ENCODE data around the gene PIGH.
A peak's percentile ranks its signal among the peaks of the same experiment; 100 is the strongest.

The PIGH gene

GRCh38 chr14:67574806-67575205, 25.3 kb downstream of the PIGH start:
- DNase-seq (ENCODE audit: low spot score): no peak

GRCh38 chr14:67574156-67574555, 25.9 kb downstream of the PIGH start:
- DNase-seq (ENCODE audit: low spot score): no peak

- DNase-seq (ENCODE audit: low spot score): no peak
Measured at GRCh38 chr14:67573228-67574010, 26.6 kb downstream of the PIGH start.

- DNase-seq (ENCODE audit: low spot score): no peak
Measured at GRCh38 chr14:67572608-67573007, 27.5 kb downstream of the PIGH start.

DNA sequence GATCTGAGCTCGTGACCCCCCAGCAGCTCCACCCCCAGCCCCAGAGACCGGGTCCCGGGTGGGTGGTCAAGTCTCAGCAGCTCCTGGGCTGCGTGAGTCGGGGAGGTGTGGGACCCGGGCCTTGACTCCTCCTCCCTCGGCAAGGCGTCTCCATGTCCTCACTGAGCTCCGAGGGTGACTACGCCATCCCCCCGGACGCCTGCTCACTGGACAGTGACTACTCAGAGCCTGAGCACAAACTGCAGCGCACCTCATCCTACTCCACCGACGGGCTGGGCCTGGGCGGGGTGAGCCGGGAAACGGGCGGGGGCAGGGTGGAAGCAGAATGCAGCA, 28.1 kb downstream of the PIGH start:
- DNase-seq (ENCODE audit: low spot score): no peak

GRCh38 chr14:67571275-67571990, 28.6 kb downstream of the PIGH start:
- DNase-seq (ENCODE audit: low spot score): peak; percentile 77

DNA sequence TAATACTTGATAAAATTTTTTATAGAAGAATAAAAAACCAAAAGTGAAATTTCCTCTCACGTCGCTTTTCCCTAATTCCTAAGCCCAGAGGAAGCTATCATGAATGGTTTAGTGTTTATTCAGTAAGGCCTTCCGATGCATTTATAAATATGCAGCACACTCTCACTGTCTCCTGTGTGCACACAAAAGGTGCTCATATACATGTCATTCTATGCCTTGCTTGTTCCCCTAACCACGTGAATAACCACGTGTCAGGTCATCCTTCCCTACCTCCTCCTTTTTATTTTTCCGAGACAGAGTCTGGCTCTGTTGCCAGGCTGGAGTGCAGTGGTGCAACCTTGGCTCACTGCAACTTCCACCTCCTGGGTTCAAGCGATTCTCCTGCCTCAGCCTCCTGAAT, 29.6 kb downstream of the PIGH start:
- no peak for DNase-seq (ENCODE audit: low spot score)

DNA sequence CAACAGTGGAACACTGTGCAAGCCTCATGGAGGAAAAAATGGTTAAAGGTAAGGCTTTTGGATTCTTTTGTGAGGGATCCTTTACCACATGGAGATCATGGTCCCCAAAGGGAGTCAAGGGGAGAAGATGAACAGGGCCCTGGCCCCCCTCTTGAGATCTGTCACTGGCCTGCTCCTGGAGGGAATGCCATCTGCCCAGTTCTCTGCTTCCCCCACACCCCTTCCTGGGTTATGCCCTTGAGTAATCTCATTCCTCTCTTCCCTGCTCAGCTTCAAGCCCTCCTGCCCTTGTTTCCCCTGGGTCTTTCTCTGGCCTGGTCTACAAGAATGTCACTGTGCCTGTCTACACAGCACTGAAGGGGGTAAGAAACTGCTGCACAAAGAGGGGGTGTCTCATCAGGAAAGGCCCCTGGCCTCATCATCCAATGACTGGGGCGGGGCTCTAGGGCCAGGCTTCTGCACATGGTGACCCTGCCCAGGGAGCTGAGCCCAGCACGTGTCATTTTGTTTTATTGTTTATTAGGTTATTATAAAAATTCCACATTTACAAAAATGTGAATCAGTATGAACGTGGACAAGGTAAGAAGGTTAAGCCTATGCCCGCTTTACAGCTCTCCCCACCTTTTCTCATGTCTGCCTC, 30.3 kb downstream of the PIGH start:
- DNase-seq (ENCODE audit: low spot score): no peak

- DNase-seq (ENCODE audit: low spot score): no peak
Measured at GRCh38 chr14:67569011-67569650, 30.9 kb downstream of the PIGH start.

GRCh38 chr14:67567654-67568053, 32.4 kb downstream of the PIGH start:
- DNase-seq (ENCODE audit: low spot score): no peak

DNA sequence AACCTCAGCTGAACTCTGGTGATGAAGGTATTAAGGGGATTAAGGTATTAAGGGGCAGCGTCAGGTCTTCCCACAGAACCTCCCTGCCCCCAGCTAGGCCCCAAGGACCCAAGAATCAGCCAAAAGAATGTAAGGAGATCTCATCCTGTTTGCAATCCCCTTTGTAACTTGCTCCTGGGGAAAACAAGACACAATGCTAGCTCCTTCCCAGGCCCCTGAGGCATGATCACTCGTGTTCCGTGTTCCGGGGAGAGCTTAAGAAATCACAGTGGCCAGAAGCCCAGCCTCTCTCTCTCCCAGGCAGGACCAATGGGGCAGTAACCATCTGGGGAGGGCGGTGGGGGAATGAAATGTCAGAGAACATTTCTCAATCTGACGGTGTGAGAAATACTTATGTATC, 33.2 kb downstream of the PIGH start:
- no peak for DNase-seq (ENCODE audit: low spot score)

- no peak for DNase-seq (ENCODE audit: low spot score)
Measured at GRCh38 chr14:67564236-67564635, 35.8 kb downstream of the PIGH start.

DNA sequence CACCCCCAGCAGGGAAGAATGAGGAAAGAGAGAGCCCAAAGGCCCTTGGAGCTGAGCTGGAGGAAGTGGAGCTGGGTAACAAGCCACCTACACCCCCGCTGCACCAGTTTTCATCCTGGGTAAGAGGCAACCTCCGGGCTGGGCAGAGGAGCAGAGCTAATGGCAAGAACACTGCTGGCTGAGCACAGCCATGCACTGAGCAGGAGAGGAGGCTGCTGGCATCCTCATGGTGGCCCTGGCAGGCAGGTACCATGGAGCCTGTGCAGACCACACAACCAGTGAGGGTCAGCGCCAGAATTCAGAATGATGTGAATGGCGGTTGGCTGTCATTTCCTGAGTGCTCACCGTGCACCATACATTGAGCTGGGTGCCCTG, 37.3 kb downstream of the PIGH start:
- DNase-seq (ENCODE audit: low spot score): no peak

DNA sequence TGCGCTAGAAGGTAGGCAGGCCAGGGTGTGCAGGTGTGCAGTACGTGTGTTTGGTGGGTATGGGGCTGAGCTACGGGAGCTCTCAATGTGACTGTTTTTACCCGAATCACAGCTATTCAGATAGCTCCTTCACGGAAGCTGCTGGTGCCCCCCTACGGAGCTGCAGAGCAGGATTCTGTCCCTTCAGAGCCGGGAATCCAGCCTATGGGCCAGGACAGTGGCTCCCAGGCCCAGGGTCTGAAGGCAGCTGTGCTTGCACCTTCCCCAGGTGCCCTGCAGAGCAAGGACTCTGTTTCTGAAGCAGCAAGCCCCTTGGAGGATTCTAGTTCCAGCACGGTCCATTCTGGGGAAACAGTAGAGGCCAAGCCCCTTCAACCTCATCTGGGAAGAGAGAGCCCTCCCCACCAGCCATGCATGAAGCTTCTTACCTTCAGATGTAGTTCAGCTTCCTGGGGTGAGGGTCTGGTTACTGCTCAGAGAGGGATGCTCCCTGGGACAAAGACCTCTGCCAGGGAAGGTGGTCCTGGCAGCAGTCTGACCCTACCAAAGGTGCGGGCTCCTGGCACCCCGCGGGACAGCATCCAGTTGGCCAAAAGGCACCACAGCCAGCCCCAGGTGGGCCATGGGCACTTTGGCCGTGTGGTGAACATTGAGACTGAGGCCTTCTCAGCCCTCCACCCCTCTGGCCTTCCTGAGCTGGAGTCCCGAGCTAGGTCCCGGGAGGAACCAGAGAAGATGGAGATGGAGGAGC, 37.9 kb downstream of the PIGH start:
- no peak for DNase-seq (ENCODE audit: low spot score)

GRCh38 chr14:67559639-67560038, 40.4 kb downstream of the PIGH start:
- no peak for DNase-seq (ENCODE audit: low spot score)

DNA sequence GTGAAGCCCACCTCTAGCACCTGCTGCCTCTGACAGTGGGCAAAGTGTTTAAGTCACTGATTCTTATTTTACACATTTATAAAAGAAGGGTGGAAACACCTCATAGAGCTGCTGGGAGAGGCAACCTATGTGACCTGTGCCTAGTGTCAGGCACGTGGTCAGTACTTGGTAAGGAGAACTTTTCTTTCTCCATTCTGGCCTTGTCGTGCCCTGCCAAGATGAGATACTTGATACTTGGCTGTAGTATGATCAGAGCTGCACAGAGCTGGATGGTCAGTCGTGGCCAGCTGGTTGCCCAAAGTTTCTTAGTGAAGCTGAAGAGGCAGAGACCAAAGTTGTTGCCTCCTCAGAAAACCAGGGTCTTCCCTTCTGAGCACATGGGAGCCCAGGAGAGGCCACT, 42.4 kb downstream of the PIGH start:
- DNase-seq (ENCODE audit: low spot score): no peak

- no peak for DNase-seq (ENCODE audit: low spot score)
Measured at GRCh38 chr14:67557118-67557517, 43.0 kb downstream of the PIGH start.

DNA sequence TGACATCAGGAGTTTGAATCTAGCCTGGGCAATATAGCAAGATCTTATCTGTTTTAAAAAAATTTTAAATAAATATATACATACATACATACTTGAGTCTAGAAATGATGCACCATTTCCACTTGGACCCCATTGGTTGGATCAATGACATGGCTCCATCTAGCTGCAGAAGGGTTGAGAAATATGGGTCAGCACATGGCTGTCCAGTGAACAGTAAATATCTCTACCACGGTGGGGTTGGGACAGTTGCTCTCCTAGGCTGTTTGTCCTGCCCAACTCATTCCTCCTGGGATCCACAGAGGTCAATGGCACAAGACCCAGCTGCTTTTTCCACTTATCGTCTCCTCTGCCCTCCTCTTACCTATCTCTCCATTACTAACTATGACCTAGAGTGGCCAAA, 43.4 kb downstream of the PIGH start:
- DNase-seq (ENCODE audit: low spot score): no peak

DNA sequence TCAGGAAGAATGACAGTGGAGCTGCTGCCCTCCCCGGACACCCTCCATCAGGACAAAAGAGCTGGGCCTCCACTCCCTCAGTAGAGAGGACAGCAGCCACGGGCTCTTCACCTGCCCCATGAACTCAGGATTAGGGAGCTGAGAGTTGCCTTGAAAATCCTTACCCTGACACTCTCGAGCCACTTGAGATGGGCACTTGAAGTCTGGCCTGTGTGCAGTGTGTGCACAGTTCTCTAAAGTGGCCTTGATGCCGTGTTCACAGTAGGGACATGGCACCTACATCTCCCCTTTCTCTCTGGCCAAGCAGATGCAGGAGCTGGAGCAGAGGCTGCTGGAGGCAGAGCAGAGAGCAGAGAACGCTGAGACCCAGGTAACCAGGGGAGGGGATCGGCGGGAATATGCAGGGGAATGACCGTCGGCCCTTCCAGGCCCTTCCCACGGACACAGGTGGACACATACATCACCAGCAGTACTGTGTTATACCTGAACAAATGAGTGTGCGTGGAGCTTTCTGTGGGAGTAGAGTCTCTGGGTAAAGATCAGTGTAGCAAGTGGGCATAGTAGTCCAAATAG, 44.5 kb downstream of the PIGH start:
- no peak for DNase-seq (ENCODE audit: low spot score)

- no peak for DNase-seq (ENCODE audit: low spot score)
Measured at GRCh38 chr14:67554341-67554740, 45.7 kb downstream of the PIGH start.

- no peak for DNase-seq (ENCODE audit: low spot score)
Measured at GRCh38 chr14:67553547-67553946, 46.5 kb downstream of the PIGH start.

- no peak for DNase-seq (ENCODE audit: low spot score)
Measured at GRCh38 chr14:67551940-67552339, 48.1 kb downstream of the PIGH start.

Data from AG08396 (cell line).